ENCODE results near the gene FAM50B. TPM values are rescaled to one million over a fixed set of nuclear protein-coding genes. Genes with fewer than 3 reads are reported as not detected.

Gene FAM50B
- 5.0 and 7.6 TPM in 2 replicates for total RNA-seq

GRCh38 chr6:3848925-3849605 lies at the start of gene FAM50B:
TSS of gene FAM50B (plus strand) at chr6:3849373. CDS start at chr6:3849812, 439 bp downstream.

Other genes with a start within 250 kb of the FAM50B start
- 55.4 and 59.5 TPM in 2 replicates for gene PXDC1, start 97.7 kb upstream of the FAM50B start, total RNA-seq
- not detected in 2 replicates for gene FAM217A, start 229.8 kb downstream of the FAM50B start, total RNA-seq